Progenitor cell of endocrine pancreas (in vitro differentiated cells): ENCODE data around the gene RASIP1. TPM values are rescaled to one million over a fixed set of nuclear protein-coding genes. Genes with fewer than 3 reads are reported as not detected.

Experiments
- DNase-seq: peaks from one replicate; pipeline ENCODE4 v3.0.0; 2021; ENCODE audit warnings: low spot score; ENCODE audit not compliant: unreplicated experiment
- H3K27ac Mint-ChIP-seq: 2 replicates; pipeline ENCODE4 v1.8.0; 2021; ENCODE audit warnings: mild to moderate bottlenecking, moderate library complexity, mixed read lengths
- H3K27me3 Mint-ChIP-seq: 2 replicates; pipeline ENCODE4 v1.8.0; 2021; ENCODE audit warnings: mixed read lengths
- H3K36me3 Mint-ChIP-seq: 2 replicates; pipeline ENCODE4 v1.8.0; 2022; ENCODE audit warnings: mixed read lengths; ENCODE audit not compliant: insufficient read depth
- H3K4me1 Mint-ChIP-seq: 2 replicates; pipeline ENCODE4 v1.8.0; 2021; ENCODE audit warnings: low read depth, mixed read lengths
- H3K4me3 Mint-ChIP-seq: 2 replicates; pipeline ENCODE4 v1.8.0; 2021; ENCODE audit warnings: low read depth, mild to moderate bottlenecking, moderate library complexity, mixed read lengths
- H3K9me3 Mint-ChIP-seq: 2 replicates; pipeline ENCODE4 v1.8.0; 2021; ENCODE audit warnings: low read depth, mixed read lengths
- total RNA-seq: library from RNA; stranded (reverse); gene quantifications from 2 replicates; pipeline ENCODE4 v1.2.1, GENCODE V29; 2021
- TF ChIP-seq, protein P1 (sequence below): fragments of 200-600 bp; sonication (generic); IDR thresholded peaks from one replicate; pipeline ENCODE4 v1.5.0; 2021; ENCODE audit warnings: antibody characterized with exemption, mild to moderate bottlenecking; ENCODE audit not compliant: unreplicated experiment

The RASIP1 gene
- total RNA-seq, 1 donor from 2014 or later, result 2.4 TPM

DNA sequence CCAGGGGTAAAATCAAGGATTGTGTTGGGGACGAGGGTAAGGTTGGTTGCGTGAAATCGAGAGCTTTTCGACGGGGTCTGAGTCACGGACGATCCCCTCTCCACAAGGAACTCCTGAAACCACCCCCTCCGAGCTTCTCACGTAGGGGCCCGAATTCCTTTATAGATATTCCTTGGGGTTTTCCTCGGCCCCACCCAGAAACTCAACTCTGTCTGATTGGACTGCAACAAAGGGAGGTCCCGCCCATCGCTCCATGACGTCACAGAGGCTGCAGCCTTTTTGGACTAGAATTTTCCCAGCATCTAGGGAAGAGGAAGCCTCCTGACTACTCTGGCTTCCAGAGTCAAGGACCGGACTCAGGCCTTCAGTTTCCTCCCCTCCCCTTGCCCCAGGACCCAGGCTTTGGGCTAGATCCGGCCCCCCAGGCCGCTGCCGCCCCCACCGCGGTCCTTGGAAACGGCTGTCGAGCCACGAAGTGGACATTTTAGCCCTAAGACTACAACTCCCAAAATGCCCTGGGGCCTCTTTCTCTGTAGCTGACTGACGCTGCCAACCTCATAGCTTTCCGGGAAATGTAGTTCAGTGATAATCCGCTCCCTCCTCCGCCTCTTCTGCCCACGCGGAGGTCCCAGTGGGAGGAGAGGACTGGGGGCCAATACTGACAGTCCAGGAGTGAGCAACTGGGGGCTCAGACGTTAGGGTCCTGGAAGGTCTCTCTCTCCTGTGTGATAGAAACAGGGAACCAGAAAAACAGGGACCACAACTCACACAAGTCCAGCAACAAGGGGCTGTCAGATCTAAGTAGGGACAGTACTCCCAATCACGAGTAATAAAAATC, 6.5 kb upstream of the RASIP1 start, which contains the start of gene IZUMO1:
Gene IZUMO1, minus strand, starts transcription at position 172 of the 838 bp plus-strand sequence. CDS start 1,050 bp downstream, outside the sequence.
- TF ChIP-seq, protein P1, sequence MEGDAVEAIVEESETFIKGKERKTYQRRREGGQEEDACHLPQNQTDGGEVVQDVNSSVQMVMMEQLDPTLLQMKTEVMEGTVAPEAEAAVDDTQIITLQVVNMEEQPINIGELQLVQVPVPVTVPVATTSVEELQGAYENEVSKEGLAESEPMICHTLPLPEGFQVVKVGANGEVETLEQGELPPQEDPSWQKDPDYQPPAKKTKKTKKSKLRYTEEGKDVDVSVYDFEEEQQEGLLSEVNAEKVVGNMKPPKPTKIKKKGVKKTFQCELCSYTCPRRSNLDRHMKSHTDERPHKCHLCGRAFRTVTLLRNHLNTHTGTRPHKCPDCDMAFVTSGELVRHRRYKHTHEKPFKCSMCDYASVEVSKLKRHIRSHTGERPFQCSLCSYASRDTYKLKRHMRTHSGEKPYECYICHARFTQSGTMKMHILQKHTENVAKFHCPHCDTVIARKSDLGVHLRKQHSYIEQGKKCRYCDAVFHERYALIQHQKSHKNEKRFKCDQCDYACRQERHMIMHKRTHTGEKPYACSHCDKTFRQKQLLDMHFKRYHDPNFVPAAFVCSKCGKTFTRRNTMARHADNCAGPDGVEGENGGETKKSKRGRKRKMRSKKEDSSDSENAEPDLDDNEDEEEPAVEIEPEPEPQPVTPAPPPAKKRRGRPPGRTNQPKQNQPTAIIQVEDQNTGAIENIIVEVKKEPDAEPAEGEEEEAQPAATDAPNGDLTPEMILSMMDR, result no peak
- peaks cover 5% of the 10 kb centered on the region for H3K9me3 Mint-ChIP-seq
- H3K4me1 Mint-ChIP-seq, result peaks cover 3% of the 10 kb centered on the region
- H3K4me3 Mint-ChIP-seq, result peak within 1 kb of the TSS; percentile 67
- DNase-seq, result peak; percentile 48
- H3K27ac Mint-ChIP-seq, result peak within 1 kb of the TSS; percentile 59
- H3K36me3 Mint-ChIP-seq, result peaks cover 4% of the 10 kb centered on the region
- H3K27me3 Mint-ChIP-seq, result peaks cover 21% of the 10 kb centered on the region

- TF ChIP-seq, protein P1, result no peak
- H3K36me3 Mint-ChIP-seq, result peaks cover 4% of the 10 kb centered on the region
- peaks cover 25% of the 10 kb centered on the region for H3K27me3 Mint-ChIP-seq
- H3K4me3 Mint-ChIP-seq, result no peak overlapping the region
- no peak for DNase-seq
- peaks cover 5% of the 10 kb centered on the region for H3K9me3 Mint-ChIP-seq
- H3K4me1 Mint-ChIP-seq, result peaks cover 1% of the 10 kb centered on the region
- H3K27ac Mint-ChIP-seq, result no peak overlapping the region
Measured at GRCh38 chr19:48746110-48746509, 5.7 kb upstream of the RASIP1 start.

DNA sequence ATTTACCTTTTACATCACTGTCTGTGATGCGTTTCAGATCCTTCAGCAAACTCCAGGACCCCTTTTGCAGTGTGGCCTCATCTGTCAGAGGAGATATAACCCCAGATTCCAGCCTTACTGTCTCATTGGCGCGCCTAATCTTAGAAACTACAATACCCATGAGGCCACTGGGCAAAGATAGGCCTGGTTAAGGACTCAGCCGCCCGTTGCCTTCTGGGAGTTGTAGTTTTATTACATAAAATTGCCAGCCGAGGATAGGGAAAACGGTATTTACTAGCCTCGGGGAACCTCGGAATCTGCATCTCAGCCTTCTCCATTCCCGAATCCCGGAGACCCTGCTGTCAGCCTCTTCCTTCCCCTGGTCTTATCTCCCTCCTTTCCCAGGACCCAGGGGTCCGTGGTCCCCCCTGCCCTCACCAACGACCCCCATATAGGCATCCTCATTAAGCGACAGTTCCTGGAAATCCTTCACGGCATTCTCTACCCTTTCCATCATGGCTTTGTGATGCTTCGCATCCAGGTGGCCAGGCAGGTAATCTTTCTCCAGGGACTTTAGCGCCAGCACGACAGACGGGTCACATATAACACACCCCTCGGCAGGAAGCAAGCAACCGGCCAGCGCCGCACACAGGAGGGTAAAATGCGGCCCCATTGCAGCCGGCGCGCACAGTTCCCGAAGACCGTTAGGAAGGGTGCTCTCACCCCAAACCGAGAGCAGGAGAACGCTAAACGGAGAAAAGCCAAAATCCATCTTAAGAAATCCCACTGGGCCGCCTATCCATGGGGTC, 5.0 kb upstream of the RASIP1 start:
- TF ChIP-seq, protein P1, result no peak
- Mint-ChIP-seq H3K9me3 (peaks cover 5% of the 10 kb centered on the region), H3K36me3 (peaks cover 2% of the 10 kb centered on the region), H3K27ac (no peak overlapping the region), H3K4me1 (no peaks in the 10 kb centered on the region), H3K27me3 (peaks cover 27% of the 10 kb centered on the region), H3K4me3 (no peak overlapping the region)
- no peak for DNase-seq

- DNase-seq, result no peak
- H3K27ac Mint-ChIP-seq, result no peak overlapping the region
- peaks cover 32% of the 10 kb centered on the region for H3K27me3 Mint-ChIP-seq
- TF ChIP-seq, protein P1, result no peak
- H3K9me3 Mint-ChIP-seq, result peaks cover 5% of the 10 kb centered on the region
- H3K4me3 Mint-ChIP-seq, result no peak overlapping the region
- H3K36me3 Mint-ChIP-seq, result peaks cover 2% of the 10 kb centered on the region
- peaks cover 3% of the 10 kb centered on the region for H3K4me1 Mint-ChIP-seq
Measured at GRCh38 chr19:48742096-48742495, 1.7 kb upstream of the RASIP1 start.
